Spleen (tissue), 13 donors: ENCODE results near the gene ITPRID2. TPM values are rescaled to one million over a fixed set of nuclear protein-coding genes. Genes with fewer than 3 reads are reported as not detected.
A peak's percentile ranks its signal among the peaks of the same experiment; 100 is the strongest.

Source experiments
- DNase-seq: peaks from one replicate; pipeline ENCODE4 v3.0.0-alpha.2; 2020
- H3K27ac ChIP-seq, 8 donors: fragments of 200-600 bp; sonication (generic) in 7 of 8; 1 replicate in 4 of 8; 2 replicates in 4 of 8; pipeline versions ENCODE4 v1.5.0 to v1.8.0; 2016 to 2021; ENCODE audit warnings: inconsistent platforms in 4 of 8, mild to moderate bottlenecking in 4 of 8, moderate library complexity in 1 of 8
- H3K27me3 ChIP-seq, 7 donors: fragments of 200-600 bp; sonication (generic) in 6 of 7; replicated peaks in 1 of 7; 1 replicate in 4 of 7; 2 replicates in 3 of 7; pipeline versions ENCODE4 v1.5.0 to v1.8.0; 2016 to 2021; ENCODE audit warnings: inconsistent platforms in 3 of 7, mild to moderate bottlenecking in 1 of 7
- H3K36me3 ChIP-seq, 6 donors: fragments of 200-600 bp; sonication (generic) in 5 of 6; 1 replicate in 4 of 6; 2 replicates in 2 of 6; pipeline versions ENCODE4 v1.5.0 to v1.8.0; 2016 to 2021; ENCODE audit warnings: inconsistent platforms in 2 of 6
- H3K4me1 ChIP-seq, 6 donors: fragments of 200-600 bp; sonication (generic) in 5 of 6; 1 replicate in 3 of 6; 2 replicates in 3 of 6; pipeline versions ENCODE4 v1.5.0 to v1.8.0; 2016 to 2021; ENCODE audit warnings: inconsistent platforms in 3 of 6
- H3K4me3 ChIP-seq, 8 donors: fragments of 200-600 bp; sonication (generic) in 7 of 8; 1 replicate in 4 of 8; 2 replicates in 4 of 8; pipeline versions ENCODE4 v1.5.0 to v1.8.0; 2016 to 2021; ENCODE audit warnings: inconsistent platforms in 4 of 8, mild to moderate bottlenecking in 4 of 8, moderate library complexity in 2 of 8
- H3K9me3 ChIP-seq, 8 donors: fragments of 200-600 bp; sonication (generic) in 7 of 8; 1 replicate in 4 of 8; 2 replicates in 4 of 8; pipeline versions ENCODE4 v1.5.0 to v1.8.0; 2016 to 2021; ENCODE audit warnings: inconsistent platforms in 4 of 8
- POLR2A ChIP-seq, 3 donors: fragments of 450-650 bp; IDR thresholded peaks; one replicate each; pipeline ENCODE4 v1.5.1; 2017; ENCODE audit warnings: antibody characterized with exemption in 3 of 3, mild to moderate bottlenecking in 1 of 3
- POLR2AphosphoS5 ChIP-seq, 3 donors: sonication (generic); formaldehyde crosslinking; IDR thresholded peaks; one replicate each; pipeline ENCODE4 v1.5.1; 2017; ENCODE audit warnings: antibody characterized with exemption in 3 of 3
- WGBS, 5 donors: extraction: QIAGEN DNeasy Blood & Tissue Kit in 3 of 5; methylation state at CpG; one replicate each; pipeline versions ENCODE4 v1.1.5 to v1.1.7; 2013 to 2018; 5-methylcytosine and 5-hydroxymethylcytosine counted together
- intact Hi-C: fragments of 100-400 bp; cut with DNase I; formaldehyde crosslinking; loops from one replicate; pipeline ENCODE4 v1.15.0; 2023; ENCODE audit warnings: low total_unique reads
- long read RNA-seq, 2 donors: transcript quantifications; one replicate each; lab custom pipeline, GENCODE V29; 2026
- polyA plus RNA-seq, 3 donors: library from polyadenylated mRNA; stranded (reverse); fragments of 200-250 nt; gene quantifications; one replicate each; pipeline ENCODE4 v1.2.1, GENCODE V29; 2013
- total RNA-seq, 7 donors: library from RNA; depleted of rRNA in 3 of 7; stranded (reverse); fragments of >200 nt in 3 of 7; fragmentation: NEBNext Ultra II Directional in 4 of 7; extraction: Animal tissue kit (Norgen Biotek cat#: 25700) in 4 of 7; gene quantifications; one replicate each; pipeline versions ENCODE4 v1.1.0 to v1.2.1, GENCODE V29; 2016 to 2021
- TF ChIP-seq, protein P1 (sequence below), 11 experiments: fragments of 200-600 bp in 7 of 11; fragments of 450-650 bp in 4 of 11; sonication (generic) in 4 of 11; IDR thresholded peaks in 8 of 11; conservative IDR thresholded peaks in 3 of 11; 1 replicate in 7 of 11; 2 replicates in 4 of 11; pipeline versions ENCODE4 v1.4.0 to v1.8.0; 2016 to 2021; ENCODE audit warnings: antibody characterized with exemption in 11 of 11, inconsistent platforms in 4 of 11, mild to moderate bottlenecking in 1 of 11
- donor health status: healthy with polysubstance abuse.
- donor health status: DM: no; HTN: no; CAD: no; lungs with moderate emphysema.
- donor health status: DM: no; HTN: no; CAD: no.
- donor health status: Bipolar disorder and iron deficiency.
- donor health status: healthy.
- donor health status: DM: no; HTN: no; CAD: no.
- donor health status: DM: yes; HTN: yes; CAD: no.

The ITPRID2 gene
- total RNA-seq = 100 to 1,000 TPM in 6 of 7 donors, 10 to 100 TPM in 1; 97.6 to 230 (median 127) TPM
- 10 to 100 TPM; 18.0 to 34.0 (median 19.5) TPM for polyA plus RNA-seq
- long read RNA-seq, donor 1, full-length matches to known transcripts = 9 of 42 reads
- long read RNA-seq, donor 1, partial matches to known transcripts = 33 of 42 reads
- long read RNA-seq, donor 1, other reads (novel, unspliced or antisense) = 0 of 42 reads
- long read RNA-seq, donor 2, full-length matches to known transcripts = 6 of 12 reads
- long read RNA-seq, donor 2, partial matches to known transcripts = 6 of 12 reads
- long read RNA-seq, donor 2, other reads (novel, unspliced or antisense) = 0 of 12 reads

DNA sequence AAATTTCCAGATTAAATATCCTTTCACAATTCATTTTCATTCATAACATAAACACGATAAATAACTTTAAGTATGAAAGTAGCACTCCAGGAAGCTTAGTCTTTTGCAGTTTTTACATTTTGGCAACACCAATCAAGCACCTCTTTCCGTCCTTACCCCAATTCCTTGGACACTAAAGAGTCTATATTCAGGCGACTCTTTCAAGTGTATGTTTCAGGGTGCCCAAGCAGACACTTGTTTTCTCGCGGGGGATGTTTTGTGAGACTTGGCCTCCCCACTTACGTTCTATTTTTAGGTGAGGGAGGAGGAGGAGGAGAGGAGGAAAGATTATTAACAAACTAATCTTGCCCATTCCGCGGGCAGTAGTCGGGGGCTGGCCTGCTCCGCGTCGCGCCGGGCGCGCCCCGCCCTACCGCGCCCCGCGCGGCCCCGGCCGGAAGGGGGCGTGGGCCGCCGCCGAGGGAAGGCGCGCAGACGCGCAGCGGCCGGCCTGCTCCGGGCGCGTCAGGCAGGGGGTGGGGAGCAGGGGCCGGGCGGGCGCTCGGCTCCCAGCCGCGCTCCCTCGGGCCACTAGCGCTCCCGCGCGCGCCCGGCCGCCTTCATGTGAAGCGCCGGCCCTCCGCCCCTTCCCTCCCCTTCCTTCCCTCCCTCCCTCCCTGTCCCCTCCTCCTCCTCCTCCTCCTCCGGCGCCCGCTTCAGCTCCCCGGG is at the start of gene ITPRID2:
Gene ITPRID2, plus strand, starts transcription at position 473 of the 708 bp plus-strand sequence. CDS start 337 bp downstream, outside the sequence.
- Histone ChIP-seq H3K27ac (peak within 1 kb of the TSS; percentile 93 to 98 (median 97)), H3K9me3 (no peaks in the 10 kb centered on the region), H3K4me1 (peaks cover 11 to 50% (median 41%) of the 10 kb centered on the region in 6 donors), H3K27me3 (no peaks in the 10 kb centered on the region), H3K4me3 (peak within 1 kb of the TSS; percentile 59 to 93 (median 86)), H3K36me3 (no peaks in the 10 kb centered on the region)
- no peak for DNase-seq
- 0 to 2% (median 1%) methylated on average over 11 to 58 of the region's 58 CpGs for WGBS, 5 donors
- intact Hi-C loops = no loop called here
- TF ChIP-seq, protein P1, sequence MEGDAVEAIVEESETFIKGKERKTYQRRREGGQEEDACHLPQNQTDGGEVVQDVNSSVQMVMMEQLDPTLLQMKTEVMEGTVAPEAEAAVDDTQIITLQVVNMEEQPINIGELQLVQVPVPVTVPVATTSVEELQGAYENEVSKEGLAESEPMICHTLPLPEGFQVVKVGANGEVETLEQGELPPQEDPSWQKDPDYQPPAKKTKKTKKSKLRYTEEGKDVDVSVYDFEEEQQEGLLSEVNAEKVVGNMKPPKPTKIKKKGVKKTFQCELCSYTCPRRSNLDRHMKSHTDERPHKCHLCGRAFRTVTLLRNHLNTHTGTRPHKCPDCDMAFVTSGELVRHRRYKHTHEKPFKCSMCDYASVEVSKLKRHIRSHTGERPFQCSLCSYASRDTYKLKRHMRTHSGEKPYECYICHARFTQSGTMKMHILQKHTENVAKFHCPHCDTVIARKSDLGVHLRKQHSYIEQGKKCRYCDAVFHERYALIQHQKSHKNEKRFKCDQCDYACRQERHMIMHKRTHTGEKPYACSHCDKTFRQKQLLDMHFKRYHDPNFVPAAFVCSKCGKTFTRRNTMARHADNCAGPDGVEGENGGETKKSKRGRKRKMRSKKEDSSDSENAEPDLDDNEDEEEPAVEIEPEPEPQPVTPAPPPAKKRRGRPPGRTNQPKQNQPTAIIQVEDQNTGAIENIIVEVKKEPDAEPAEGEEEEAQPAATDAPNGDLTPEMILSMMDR (IDR thresholded peaks at IDR 0.05 in 8 of 11, conservative IDR thresholded peaks at IDR 0.05 in 3 of 11) = peak in 4 of 11 experiments; percentile 17 to 54 (median 38)
- TF ChIP-seq POLR2AphosphoS5 (IDR thresholded peaks at IDR 0.05) = no peak

DNA sequence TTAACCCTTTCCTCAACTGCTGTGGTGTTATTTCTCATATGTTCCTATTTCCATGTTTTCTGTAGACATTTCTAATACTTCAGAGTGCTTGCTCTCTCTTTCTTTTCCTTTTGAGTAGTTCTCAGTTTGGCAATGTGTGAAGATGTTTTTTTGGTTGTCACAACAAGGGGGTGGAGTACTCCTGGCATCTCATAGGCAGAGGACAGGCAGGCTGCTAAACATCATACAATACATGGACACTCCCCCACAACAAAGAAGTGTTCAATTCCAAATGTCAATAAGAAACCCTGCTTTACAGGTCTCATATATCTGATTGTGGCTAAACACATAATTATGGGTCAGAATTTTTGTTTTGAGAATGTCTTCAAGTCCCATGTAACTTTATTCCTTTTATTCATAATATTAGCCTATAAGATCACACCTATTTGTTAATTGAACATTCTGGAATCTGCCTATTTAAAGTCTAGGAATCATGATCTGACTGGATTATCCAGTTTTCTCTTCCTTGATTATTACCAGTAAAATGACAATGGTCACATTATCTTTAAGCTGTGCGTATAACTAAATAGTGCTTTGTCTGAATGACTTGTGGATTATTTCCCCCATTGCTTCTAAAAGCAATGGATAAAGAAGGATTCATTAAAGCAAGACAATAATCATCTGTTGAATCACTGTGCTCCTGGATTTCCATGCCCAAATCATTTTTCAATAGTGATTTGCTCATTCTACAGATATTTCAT is 46.8 kb upstream of the ITPRID2 start:
- H3K27ac ChIP-seq = no peak overlapping the region
- WGBS, 5 donors = 95 to 100% (median 95%) methylated on average over 1 of the region's 1 CpG
- H3K9me3 ChIP-seq = no peaks in the 10 kb centered on the region
- no peaks in the 10 kb centered on the region for H3K27me3 ChIP-seq
- no peaks in the 10 kb centered on the region for H3K36me3 ChIP-seq
- no peak overlapping the region for H3K4me3 ChIP-seq
- TF ChIP-seq, protein P1 (IDR thresholded peaks at IDR 0.05 in 8 of 11, conservative IDR thresholded peaks at IDR 0.05 in 3 of 11) = no peak
- TF ChIP-seq POLR2A (IDR thresholded peaks at IDR 0.05) = no peak
- no peak for TF ChIP-seq POLR2AphosphoS5 (IDR thresholded peaks at IDR 0.05)
- no peak for DNase-seq
- peaks cover 0 to 8% (median under 1%) of the 10 kb centered on the region in 6 donors for H3K4me1 ChIP-seq
- intact Hi-C loops = no loop called here

DNA sequence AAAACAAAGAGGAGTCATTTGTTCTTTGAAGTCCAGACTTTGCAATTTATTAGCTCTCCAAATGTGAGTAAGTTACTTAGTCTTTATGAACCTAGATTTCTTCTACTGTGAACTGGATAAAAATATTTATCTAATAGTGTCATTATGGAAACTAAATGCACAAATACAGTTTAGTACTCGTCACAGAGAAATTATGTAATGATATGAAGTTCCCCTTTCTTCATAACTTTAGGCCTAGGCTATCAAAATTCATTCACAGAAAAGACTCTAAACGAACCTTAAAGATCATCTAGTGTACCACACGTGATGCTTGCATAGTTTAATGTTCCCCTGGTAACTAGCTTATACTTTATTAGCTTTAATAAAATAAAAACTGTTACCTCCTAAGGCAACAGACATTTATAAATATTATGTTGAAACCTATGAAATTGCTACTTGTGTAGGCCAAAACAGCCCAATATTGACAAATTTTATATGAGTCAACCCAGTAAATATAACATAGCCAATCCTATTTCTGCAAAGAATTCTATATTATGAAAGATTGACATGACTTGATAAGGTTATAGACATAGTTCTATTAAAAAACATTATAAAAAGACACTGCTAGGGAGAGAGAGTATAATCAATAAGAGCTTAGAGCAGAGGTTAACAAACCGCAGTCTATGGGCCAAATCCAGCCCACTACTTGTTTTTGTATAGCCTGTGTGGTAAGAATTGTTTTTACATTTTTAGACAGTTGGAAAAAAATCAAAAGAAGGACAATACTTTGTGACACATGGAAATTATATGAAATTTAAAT is 44.9 kb upstream of the ITPRID2 start:
- TF ChIP-seq, protein P1 (IDR thresholded peaks at IDR 0.05 in 8 of 11, conservative IDR thresholded peaks at IDR 0.05 in 3 of 11) = no peak
- no peak for TF ChIP-seq POLR2AphosphoS5 (IDR thresholded peaks at IDR 0.05)
- no peak for TF ChIP-seq POLR2A (IDR thresholded peaks at IDR 0.05)
- Histone ChIP-seq H3K36me3 (no peaks in the 10 kb centered on the region), H3K4me1 (peaks cover 0 to 26% (median 13%) of the 10 kb centered on the region in 6 donors), H3K27me3 (no peaks in the 10 kb centered on the region), H3K9me3 (no peaks in the 10 kb centered on the region), H3K27ac (no peak overlapping the region), H3K4me3 (no peak overlapping the region)
- intact Hi-C loops = no loop called here
- 47 to 69% (median 58%) methylated on average over 4 of the region's 4 CpGs for WGBS, 5 donors
- no peak for DNase-seq
